ENCODE measurements around the gene LHX2. TPM values are rescaled to one million over a fixed set of nuclear protein-coding genes. Genes with fewer than 3 reads are reported as not detected.

Gene LHX2
- total and polyA plus RNA-seq, 2 of the 4 experiments (the other 2 are of a cell fraction), result not detected

- Histone ChIP-seq H2BK120ac (ENCODE audit: low read depth, low read length) (no peak overlapping the region), H3K9me1 (ENCODE audit: insufficient read depth, low read length) (no peaks in the 10 kb centered on the region), H3K14ac (replicated peaks; ENCODE audit: low read depth, low read length) (no peak overlapping the region), H3K23ac (ENCODE audit: low read depth, low read length) (no peak overlapping the region), H3K4ac (ENCODE audit: low read depth, low read length) (no peak overlapping the region), H3K56ac (ENCODE audit: extremely low read depth, insufficient read depth, low read length) (no peak overlapping the region), H4K91ac (ENCODE audit: insufficient read depth, low read depth, low read length) (no peak overlapping the region), H3K79me1 (ENCODE audit: low read depth in 1 of 2, low read length in 2 of 2) (no peaks in the 10 kb centered on the region), H3K27ac (ENCODE audit: insufficient read depth, low read length) (no peak overlapping the region), H3K36me3 (ENCODE audit: control insufficient read depth, insufficient read depth, low read length) (no peaks in the 10 kb centered on the region), H2BK15ac (ENCODE audit: low read depth, low read length) (no peak overlapping the region), H4K8ac (ENCODE audit: low read depth in 2 of 2, low read length in 2 of 2) (no peak overlapping the region), H3K18ac (ENCODE audit: low read depth, low read length) (no peak overlapping the region), H2AK9ac (replicated peaks; ENCODE audit: low read depth, low read length, poor library complexity) (no peak overlapping the region), H3K4me2 (ENCODE audit: low read depth, low read length) (no peak overlapping the region), H2AK5ac (ENCODE audit: low read depth, low read length) (no peak overlapping the region), H4K20me1 (ENCODE audit: insufficient read depth, low read length) (peaks cover 8% of the 10 kb centered on the region; the same call in 1 of the 2 replicates), H3K9me3 (ENCODE audit: control insufficient read depth, insufficient read depth, low read length) (peaks cover 12% of the 10 kb centered on the region), H3K4me1 (ENCODE audit: control insufficient read depth, insufficient read depth, low read length) (peaks cover 2% of the 10 kb centered on the region; the same call in 1 of the 2 replicates), H3K27me3 (ENCODE audit: control insufficient read depth, insufficient read depth, low read length) (peaks cover 96% of the 10 kb centered on the region), H3K9ac (ENCODE audit: low read depth, low read length) (no peak overlapping the region), H3K4me3 (ENCODE audit: insufficient read depth, low read depth, low read length) (no peak overlapping the region), H2AFZ (replicated peaks; ENCODE audit: low read length, poor library complexity) (peak overlapping the region; percentile 70), H2BK20ac (ENCODE audit: low read depth, low read length) (no peak overlapping the region), H4K5ac (ENCODE audit: low read depth, low read length) (no peak overlapping the region), H2BK5ac (ENCODE audit: low read depth, low read length, poor library complexity, severe bottlenecking) (no peak overlapping the region)
- WGBS, 2 experiments (ENCODE audit: extremely low coverage in 2 of 2, insufficient read length in 1 of 2), result 4% methylated on average over 25 of the region's 65 CpGs; no CpG with 5 or more reads in 1 of the 2 experiments
- ChIA-PET POLR2A (ENCODE audit: unreplicated experiment) (no interaction called here), CTCF (no interaction called here)
- ATAC-seq (ENCODE audit: low read depth) (no peak), DNase-seq (no peak)
- dilution Hi-C loops (cut with HindIII; ENCODE audit: low sequenced_read_pairs, unreplicated experiment), result no loop called here
- in situ Hi-C loops (cut with MboI; ENCODE audit: low sequenced_read_pairs), result no loop called here
- intact Hi-C loops (cut with micrococcal nuclease), result no loop called here
- BruUV-seq (replicated peaks), result no TSS peak
- TF ChIP-seq RFX5 (IDR thresholded peaks at IDR 0.05; ENCODE audit: low read depth, low read length) (no peak), SMC3 (IDR thresholded peaks at IDR 0.05; ENCODE audit: low read depth, low read length) (no peak), USF2 (IDR thresholded peaks at IDR 0.05; ENCODE audit: low read depth, low read length) (no peak), MAFK (IDR thresholded peaks at IDR 0.05; ENCODE audit: low read depth, low read length) (no peak), NFE2L2 (IDR thresholded peaks at IDR 0.05; ENCODE audit: low read depth, low read length) (no peak), BHLHE40 (IDR thresholded peaks at IDR 0.05; ENCODE audit: low read depth, low read length) (no peak), MXI1 (IDR thresholded peaks at IDR 0.05; ENCODE audit: borderline replicate concordance, low read depth, low read length) (no peak), RAD21 (IDR thresholded peaks at IDR 0.05; ENCODE audit: low read length) (no peak), RCOR1 (IDR thresholded peaks at IDR 0.05; ENCODE audit: insufficient replicate concordance, low read length) (no peak), ELK1 (IDR thresholded peaks at IDR 0.05; ENCODE audit: borderline replicate concordance, low read depth, low read length) (no peak), CHD1 (IDR thresholded peaks at IDR 0.05; ENCODE audit: low read depth, low read length) (no peak), FOS (IDR thresholded peaks at IDR 0.05; ENCODE audit: low read depth, low read length) (no peak), MAZ (IDR thresholded peaks at IDR 0.05; ENCODE audit: borderline replicate concordance, low read depth, low read length) (no peak), CEBPB (IDR thresholded peaks at IDR 0.05; ENCODE audit: low read depth, low read length) (no peak), CTCF (conservative IDR thresholded peaks at IDR 0.05; ENCODE audit: low read depth, low read length) (no peak)
Observed at GRCh38 chr9:124008694-124009530, 2.7 kb upstream of the LHX2 start.
